CD14-positive monocyte (primary cell): ENCODE data around the gene VGLL2. TPM values are rescaled to one million over a fixed set of nuclear protein-coding genes. Genes with fewer than 3 reads are reported as not detected.

Experiments
- DNase-seq, 3 donors: peaks; one replicate each; pipeline ENCODE4 v3.0.0-alpha.2; 2011 to 2022
- H2AFZ ChIP-seq: 2 replicates; pipeline ENCODE4 v1.6.0; 2012; ENCODE audit warnings: mild to moderate bottlenecking, low read depth, low read length, inconsistent platforms; ENCODE audit not compliant: insufficient read depth, poor library complexity, severe bottlenecking
- H3K27ac ChIP-seq, 2 donors: 1 replicate in 1 of 2; 2 replicates in 1 of 2; pipeline ENCODE4 v1.5.1; 2012 to 2013; ENCODE audit warnings: low read length in 2 of 2, control low read depth in 1 of 2, inconsistent platforms in 1 of 2, low read depth in 1 of 2, mild to moderate bottlenecking in 1 of 2
- H3K27me3 ChIP-seq, 2 donors: one replicate each; pipeline versions ENCODE4 v1.6.0 to v1.6.1; 2011 to 2013; ENCODE audit warnings: low read length in 2 of 2; ENCODE audit not compliant: control insufficient read depth in 2 of 2, insufficient read depth in 2 of 2
- H3K36me3 ChIP-seq, 2 donors: replicated peaks in 1 of 2; 1 replicate in 1 of 2; 2 replicates in 1 of 2; pipeline versions ENCODE4 v1.5.1 to v1.6.1; 2012 to 2013; ENCODE audit warnings: low read length in 2 of 2, control low read depth in 1 of 2, inconsistent platforms in 1 of 2, mild to moderate bottlenecking in 1 of 2; ENCODE audit not compliant: insufficient read depth in 2 of 2, control insufficient read depth in 1 of 2
- H3K4me1 ChIP-seq, 2 donors: 1 replicate in 1 of 2; 2 replicates in 1 of 2; pipeline versions ENCODE4 v1.5.1 to v1.6.1; 2012 to 2013; ENCODE audit warnings: low read length in 2 of 2, control low read depth in 1 of 2, inconsistent platforms in 1 of 2, mild to moderate bottlenecking in 1 of 2, moderate library complexity in 1 of 2; ENCODE audit not compliant: insufficient read depth in 2 of 2, control insufficient read depth in 1 of 2
- H3K4me2 ChIP-seq: replicated peaks from 2 replicates; pipeline ENCODE3; 2012; ENCODE audit warnings: low read length, moderate library complexity, mild to moderate bottlenecking; ENCODE audit not compliant: poor library complexity, severe bottlenecking; ENCODE audit errors: extremely low read depth
- H3K4me3 ChIP-seq, 3 experiments: fragments of 200-600 bp in 1 of 3; sonication (generic) in 1 of 3; replicated peaks in 1 of 3; 1 replicate in 2 of 3; 2 replicates in 1 of 3; pipeline ENCODE4 v1.5.1; 2011 to 2013; ENCODE audit warnings: low read length in 3 of 3, mild to moderate bottlenecking in 3 of 3, control low read depth in 2 of 3, low read depth in 2 of 3, inconsistent platforms in 1 of 3, moderate library complexity in 1 of 3
- H3K79me2 ChIP-seq: 2 replicates; pipeline ENCODE4 v1.6.0; 2012; ENCODE audit warnings: mild to moderate bottlenecking, control low read depth, inconsistent platforms, low read length, moderate library complexity; ENCODE audit not compliant: insufficient read depth
- H3K9ac ChIP-seq: 2 replicates; pipeline ENCODE4 v1.6.0; 2017; ENCODE audit warnings: low read length, mild to moderate bottlenecking; ENCODE audit not compliant: insufficient read depth, poor library complexity, severe bottlenecking
- H3K9me3 ChIP-seq, 2 donors: replicated peaks in 1 of 2; 1 replicate in 1 of 2; 2 replicates in 1 of 2; pipeline versions ENCODE4 v1.5.1 to v1.6.1; 2012 to 2013; ENCODE audit warnings: low read length in 2 of 2, control low read depth in 1 of 2; ENCODE audit not compliant: control insufficient read depth in 1 of 2, insufficient read depth in 1 of 2
- H4K20me1 ChIP-seq: 2 replicates; pipeline ENCODE4 v1.6.0; 2012; ENCODE audit warnings: mild to moderate bottlenecking, low read length, control low read depth, moderate library complexity; ENCODE audit not compliant: insufficient read depth
- H3K27ac Mint-ChIP-seq, 7 donors: one replicate each; pipeline ENCODE4 v1.8.0; 2020; ENCODE audit warnings: mild to moderate bottlenecking in 7 of 7, mixed read lengths in 7 of 7, moderate library complexity in 6 of 7, inconsistent platforms in 2 of 7
- H3K27me3 Mint-ChIP-seq, 3 donors: one replicate each; pipeline ENCODE4 v1.8.0; 2021 to 2022; ENCODE audit warnings: low read depth in 3 of 3, mild to moderate bottlenecking in 3 of 3, mixed read lengths in 3 of 3, moderate library complexity in 3 of 3, inconsistent platforms in 1 of 3
- H3K36me3 Mint-ChIP-seq, 2 donors: one replicate each; pipeline ENCODE4 v1.8.0; 2020; ENCODE audit warnings: mixed read lengths in 2 of 2, inconsistent platforms in 1 of 2, mild to moderate bottlenecking in 1 of 2
- H3K4me1 Mint-ChIP-seq: one replicate; pipeline ENCODE4 v1.8.0; 2020; ENCODE audit warnings: mild to moderate bottlenecking, mixed read lengths
- H3K4me3 Mint-ChIP-seq, 2 donors: one replicate each; pipeline ENCODE4 v1.8.0; 2020; ENCODE audit warnings: mild to moderate bottlenecking in 2 of 2, mixed read lengths in 2 of 2, moderate library complexity in 1 of 2
- H3K9me3 Mint-ChIP-seq, 7 donors: one replicate each; pipeline ENCODE4 v1.8.0; 2020 to 2022; ENCODE audit warnings: mixed read lengths in 7 of 7, mild to moderate bottlenecking in 6 of 7, moderate library complexity in 6 of 7, inconsistent platforms in 2 of 7
- CTCF ChIP-seq: fragments of 200-600 bp; IDR thresholded peaks from one replicate; pipeline ENCODE4 v1.8.0; 2022; ENCODE audit warnings: antibody characterized with exemption, mild to moderate bottlenecking
- WGBS: methylation state at CpG from one replicate; pipeline ENCODE4 v1.1.5; 2013; ENCODE audit warnings: missing lambda C conversion rate; ENCODE audit not compliant: insufficient coverage; 5-methylcytosine and 5-hydroxymethylcytosine counted together
- intact Hi-C, 2 donors: fragments of 100-400 bp; cut with micrococcal nuclease; formaldehyde crosslinking; loops; one replicate each; pipeline versions ENCODE4 v1.15.0 to v1.15.1; 2023
- polyA plus RNA-seq, 3 donors: library from polyadenylated mRNA; depleted of rRNA in 1 of 3; unstranded in 2 of 3; stranded (reverse) in 1 of 3; fragments of 300-500 nt in 2 of 3; fragments of >200 nt in 1 of 3; fragmentation: Illumina TruSeq in 2 of 3; gene quantifications; 1 replicate in 2 of 3; 2 replicates in 1 of 3; pipeline ENCODE4 v1.2.3, GENCODE V29; 2012 to 2021

VGLL2 gene
- polyA plus RNA-seq, 3 donors: not detected

GRCh38 chr6:117267766-117268534, 2.6 kb downstream of the VGLL2 start:
- Mint-ChIP-seq H3K9me3 (peaks cover 2 to 49% (median 22%) of the 10 kb centered on the region in 7 donors), H3K36me3 (peaks cover 0 to 2% of the 10 kb centered on the region in 2 donors), H3K4me1 (peaks cover 11% of the 10 kb centered on the region), H3K27ac (no peak overlapping the region), H3K4me3 (peak overlapping the region in 1 of 2 donors; percentile 65), H3K27me3 (peaks cover 88 to 97% (median 96%) of the 10 kb centered on the region in 3 donors)
- Histone ChIP-seq H3K36me3 (no peaks in the 10 kb centered on the region), H3K4me1 (peaks cover 0 to 3% of the 10 kb centered on the region in 2 donors), H3K79me2 (no peaks in the 10 kb centered on the region), H3K9ac (no peak overlapping the region), H3K9me3 (peaks cover 5 to 51% of the 10 kb centered on the region in 2 donors), H4K20me1 (no peaks in the 10 kb centered on the region), H3K27ac (no peak overlapping the region), H3K27me3 (peaks cover 91 to 96% of the 10 kb centered on the region in 2 donors), H3K4me2 (no peak overlapping the region), H3K4me3 (no peak overlapping the region), H2AFZ (no peak overlapping the region)
- WGBS: 12% methylated on average over 6 of the region's 11 CpGs
- no peak for TF ChIP-seq CTCF
- intact Hi-C loops: no loop called here
- DNase-seq: no peak

- H3K36me3 ChIP-seq: no peaks in the 10 kb centered on the region
- peaks cover 85 to 93% (median 89%) of the 10 kb centered on the region in 3 donors for H3K27me3 Mint-ChIP-seq
- H3K9me3 ChIP-seq: peaks cover 0 to 42% of the 10 kb centered on the region in 2 donors
- H2AFZ ChIP-seq: no peak overlapping the region
- WGBS: 10% methylated on average over 1 of the region's 1 CpG
- no peak for TF ChIP-seq CTCF
- H3K27me3 ChIP-seq: peaks cover 85 to 92% of the 10 kb centered on the region in 2 donors
- no peaks in the 10 kb centered on the region for H3K79me2 ChIP-seq
- H3K9me3 Mint-ChIP-seq: peaks cover 2 to 41% (median 19%) of the 10 kb centered on the region in 7 donors
- H3K4me3 Mint-ChIP-seq: peak overlapping the region in 1 of 2 donors; percentile 75
- no peaks in the 10 kb centered on the region for H4K20me1 ChIP-seq
- H3K4me3 ChIP-seq: no peak overlapping the region
- DNase-seq: no peak
- intact Hi-C loops: no loop called here
- H3K36me3 Mint-ChIP-seq: peaks cover 0 to 2% of the 10 kb centered on the region in 2 donors
- peaks cover 11% of the 10 kb centered on the region for H3K4me1 Mint-ChIP-seq
- no peak overlapping the region for H3K27ac ChIP-seq
- no peak overlapping the region for H3K4me2 ChIP-seq
- H3K27ac Mint-ChIP-seq: no peak overlapping the region
- no peak overlapping the region for H3K9ac ChIP-seq
- peaks cover 0 to 3% of the 10 kb centered on the region in 2 donors for H3K4me1 ChIP-seq
These were observed 3.6 kb downstream of the VGLL2 start for GRCh38 chr6:117268924-117269323.
